Smooth muscle cell (in vitro differentiated cells): ENCODE measurements around the gene TEX261. TPM values are rescaled to one million over a fixed set of nuclear protein-coding genes. Genes with fewer than 3 reads are reported as not detected.
A peak's percentile ranks its signal among the peaks of the same experiment; 100 is the strongest.

Source experiments
- DNase-seq: peaks from one replicate; lab custom pipeline; 2025; ENCODE audit not compliant: unreplicated experiment; lab: John Stamatoyannopoulos, UW
- H2AFZ ChIP-seq: fragments of 200-600 bp; sonication (generic); 2 replicates; pipeline ENCODE4 v1.6.0; 2016; ENCODE audit warnings: antibody characterized with exemption, low read depth, mild to moderate bottlenecking
- H3F3A ChIP-seq: fragments of 200-600 bp; sonication (generic); 2 replicates; pipeline ENCODE4 v1.6.0; 2017; ENCODE audit warnings: antibody characterized with exemption, low read depth
- H3K27ac ChIP-seq: fragments of 200-600 bp; sonication (generic); 2 replicates; pipeline ENCODE4 v1.5.1; 2016; ENCODE audit warnings: low read depth, mild to moderate bottlenecking
- H3K27me3 ChIP-seq: fragments of 200-600 bp; sonication (generic); 2 replicates; pipeline ENCODE4 v1.6.1; 2016; ENCODE audit warnings: low read depth, mild to moderate bottlenecking
- H3K36me3 ChIP-seq: fragments of 200-600 bp; sonication (generic); 2 replicates; pipeline ENCODE4 v1.5.1; 2016; ENCODE audit warnings: low read depth
- H3K4me1 ChIP-seq: fragments of 200-600 bp; sonication (generic); 2 replicates; pipeline ENCODE4 v1.5.1; 2016; ENCODE audit warnings: low read depth
- H3K4me2 ChIP-seq: fragments of 200-600 bp; sonication (generic); 2 replicates; pipeline ENCODE4 v1.6.0; 2016; ENCODE audit warnings: mild to moderate bottlenecking
- H3K4me3 ChIP-seq: fragments of 200-600 bp; sonication (generic); 2 replicates; pipeline ENCODE4 v1.5.1; 2016; ENCODE audit warnings: mild to moderate bottlenecking
- H3K79me2 ChIP-seq: fragments of 200-600 bp; sonication (generic); 2 replicates; pipeline ENCODE4 v1.6.0; 2016; ENCODE audit warnings: low read depth, mild to moderate bottlenecking
- H3K9ac ChIP-seq: fragments of 200-600 bp; sonication (generic); 2 replicates; pipeline ENCODE4 v1.6.0; 2016; ENCODE audit warnings: low read depth
- H3K9me3 ChIP-seq: fragments of 200-600 bp; sonication (generic); replicated peaks from 2 replicates; pipeline ENCODE4 v1.5.1; 2016; ENCODE audit warnings: low read depth
- H4K20me1 ChIP-seq: fragments of 200-600 bp; sonication (generic); 2 replicates; pipeline ENCODE4 v1.6.0; 2016; ENCODE audit warnings: low read depth
- CTCF ChIP-seq: fragments of 200-600 bp; sonication (generic); IDR thresholded peaks from 2 replicates; pipeline ENCODE4 v1.5.1; 2017; ENCODE audit warnings: borderline replicate concordance, mild to moderate bottlenecking, antibody characterized with exemption; ENCODE audit not compliant: insufficient read depth, poor library complexity, severe bottlenecking
- WGBS: methylation state at CpG from one replicate; pipeline ENCODE4 v1.1.7; 2016; ENCODE audit warnings: low lambda C conversion rate; 5-methylcytosine and 5-hydroxymethylcytosine counted together
- polyA plus RNA-seq: library from polyadenylated mRNA; unstranded; fragments of >200 nt; fragmentation: Nextera tagmentation; extraction: Ambion mirVana; gene quantifications from 2 replicates; pipeline ENCODE4 v1.2.1, GENCODE V29; 2016
- total RNA-seq: library from RNA; depleted of rRNA; stranded (reverse); fragments of >200 nt; gene quantifications from 2 replicates; pipeline ENCODE4 v1.2.3, GENCODE V29; 2014

Gene TEX261
- total and polyA plus RNA-seq, 2 experiments from 2014 or later: 29.3 to 35.2 TPM

GRCh38 chr2:70979626-70980025, 15.0 kb downstream of the TEX261 start:
- no peak overlapping the region for H3K4me2 ChIP-seq
- H3F3A ChIP-seq: no peaks in the 10 kb centered on the region
- no peaks in the 10 kb centered on the region for H3K36me3 ChIP-seq
- H3K4me1 ChIP-seq: peaks cover 14% of the 10 kb centered on the region
- H2AFZ ChIP-seq: no peak overlapping the region
- H4K20me1 ChIP-seq: peaks cover 14% of the 10 kb centered on the region
- no peaks in the 10 kb centered on the region for H3K79me2 ChIP-seq
- no peak overlapping the region for H3K27ac ChIP-seq
- H3K4me3 ChIP-seq: no peak overlapping the region
- H3K9me3 ChIP-seq: no peaks in the 10 kb centered on the region
- no peaks in the 10 kb centered on the region for H3K27me3 ChIP-seq
- WGBS: 95% methylated on average over 9 of the region's 9 CpGs
- no peak for TF ChIP-seq CTCF
- H3K9ac ChIP-seq: no peak overlapping the region
- DNase-seq: no peak

GRCh38 chr2:70979180-70979488, 15.5 kb downstream of the TEX261 start:
- no peaks in the 10 kb centered on the region for H3K36me3 ChIP-seq
- H4K20me1 ChIP-seq: peaks cover 9% of the 10 kb centered on the region
- H3K9ac ChIP-seq: peak overlapping the region; percentile 42
- no peak for DNase-seq
- TF ChIP-seq CTCF: no peak
- H3K79me2 ChIP-seq: no peaks in the 10 kb centered on the region
- peaks cover 14% of the 10 kb centered on the region for H3K4me1 ChIP-seq
- no peaks in the 10 kb centered on the region for H3K9me3 ChIP-seq
- H3F3A ChIP-seq: no peaks in the 10 kb centered on the region
- H3K27ac ChIP-seq: no peak overlapping the region
- H3K4me3 ChIP-seq: peak overlapping the region; percentile 68
- H2AFZ ChIP-seq: peak overlapping the region; percentile 86
- WGBS: 23% methylated on average over 18 of the region's 19 CpGs
- H3K27me3 ChIP-seq: no peaks in the 10 kb centered on the region
- H3K4me2 ChIP-seq: peak overlapping the region; percentile 93

- no peaks in the 10 kb centered on the region for H3K79me2 ChIP-seq
- no peak for TF ChIP-seq CTCF
- H3K4me1 ChIP-seq: peaks cover 14% of the 10 kb centered on the region
- H3K9ac ChIP-seq: peak within 1 kb of the TSS; percentile 42
- H3K4me3 ChIP-seq: peak within 1 kb of the TSS; percentile 68
- H2AFZ ChIP-seq: peak within 1 kb of the TSS; percentile 86
- WGBS: 2% methylated on average over 44 of the region's 67 CpGs
- no peaks in the 10 kb centered on the region for H3K9me3 ChIP-seq
- no peaks in the 10 kb centered on the region for H3K27me3 ChIP-seq
- no peaks in the 10 kb centered on the region for H3K36me3 ChIP-seq
- peaks cover 3% of the 10 kb centered on the region for H4K20me1 ChIP-seq
- DNase-seq: no peak
- H3F3A ChIP-seq: no peaks in the 10 kb centered on the region
- peak within 1 kb of the TSS; percentile 82 for H3K27ac ChIP-seq
- H3K4me2 ChIP-seq: peak within 1 kb of the TSS; percentile 93
Observed at GRCh38 chr2:70978341-70979179, 16.1 kb downstream of the TEX261 start, which contains the start of gene ANKRD53. TSS of gene ANKRD53 (plus strand) at chr2:70978630. CDS start at chr2:70978646, 16 bp downstream.

GRCh38 chr2:70977605-70978205, 17.0 kb downstream of the TEX261 start:
- Histone ChIP-seq H3F3A (no peaks in the 10 kb centered on the region), H3K9me3 (no peaks in the 10 kb centered on the region), H3K27me3 (peaks cover under 1% of the 10 kb centered on the region), H3K4me2 (peak overlapping the region; percentile 93), H3K27ac (peak overlapping the region; percentile 82), H3K36me3 (no peaks in the 10 kb centered on the region), H3K79me2 (no peaks in the 10 kb centered on the region), H2AFZ (peak overlapping the region; percentile 86), H3K4me3 (peak overlapping the region; percentile 68), H3K9ac (peak overlapping the region; percentile 42), H4K20me1 (no peaks in the 10 kb centered on the region), H3K4me1 (peaks cover 14% of the 10 kb centered on the region)
- DNase-seq: no peak
- WGBS: 39% methylated on average over 14 of the region's 14 CpGs
- no peak for TF ChIP-seq CTCF
